HG03432 (cell line): ENCODE measurements around the gene CACNA1D.

Experiments used
- ATAC-seq: cut with Tn5 transposase; IDR thresholded peaks from one replicate; pipeline ENCODE4 v1.9.1; 2021; ENCODE audit warnings: mild to moderate bottlenecking, moderate library complexity; ENCODE audit not compliant: unreplicated experiment

Gene CACNA1D

DNA sequence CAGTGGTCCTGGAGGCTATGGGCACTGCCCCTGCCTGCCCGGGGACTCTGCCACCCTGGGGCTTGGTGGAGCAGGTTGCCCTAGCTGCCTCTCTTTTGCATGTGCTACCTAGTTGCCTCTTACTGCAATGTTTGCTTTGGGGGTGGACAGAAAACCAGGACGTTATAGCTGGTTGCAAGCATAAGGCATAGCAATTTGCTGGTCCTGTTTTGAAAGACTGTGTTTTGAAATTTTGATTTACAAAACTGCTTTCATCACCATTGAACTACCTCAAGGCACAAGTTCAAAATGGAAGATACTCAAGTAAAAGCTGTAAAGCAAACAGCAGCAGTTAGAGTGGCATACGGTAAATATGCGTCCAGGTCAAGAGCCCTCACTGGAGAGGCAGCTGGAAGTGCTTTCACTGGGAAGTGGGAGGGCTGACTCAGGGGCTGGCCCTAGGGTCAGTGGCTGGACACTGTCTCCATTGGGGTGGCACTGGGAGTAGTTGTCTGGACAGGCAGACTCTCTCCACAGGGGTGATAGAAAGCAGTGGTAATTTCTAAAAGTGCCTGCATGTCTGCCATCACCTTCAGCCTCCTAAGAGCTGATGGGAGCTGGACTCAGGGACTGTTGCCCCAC lies 213.7 kb downstream of the CACNA1D start:
- no peak for ATAC-seq

DNA sequence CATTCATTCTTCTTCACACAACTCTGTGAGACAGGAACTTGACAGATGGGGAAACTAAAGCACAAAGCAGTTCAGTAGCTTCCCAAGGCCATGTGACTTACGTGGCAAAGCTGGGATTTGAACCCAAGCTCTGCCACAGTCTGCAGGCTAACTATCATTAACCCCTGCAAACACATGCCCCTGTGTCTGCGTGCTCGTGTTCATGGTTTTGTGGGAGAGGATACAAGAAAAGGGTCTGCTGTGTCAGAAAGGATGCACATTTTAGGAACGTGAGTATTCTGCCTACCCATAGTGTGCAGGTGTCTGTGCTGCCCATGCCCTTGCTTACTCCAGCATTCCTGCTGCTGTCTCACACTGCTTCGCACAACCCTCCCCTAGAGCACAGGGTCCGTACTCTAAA lies 214.8 kb downstream of the CACNA1D start:
- ATAC-seq: no peak

DNA sequence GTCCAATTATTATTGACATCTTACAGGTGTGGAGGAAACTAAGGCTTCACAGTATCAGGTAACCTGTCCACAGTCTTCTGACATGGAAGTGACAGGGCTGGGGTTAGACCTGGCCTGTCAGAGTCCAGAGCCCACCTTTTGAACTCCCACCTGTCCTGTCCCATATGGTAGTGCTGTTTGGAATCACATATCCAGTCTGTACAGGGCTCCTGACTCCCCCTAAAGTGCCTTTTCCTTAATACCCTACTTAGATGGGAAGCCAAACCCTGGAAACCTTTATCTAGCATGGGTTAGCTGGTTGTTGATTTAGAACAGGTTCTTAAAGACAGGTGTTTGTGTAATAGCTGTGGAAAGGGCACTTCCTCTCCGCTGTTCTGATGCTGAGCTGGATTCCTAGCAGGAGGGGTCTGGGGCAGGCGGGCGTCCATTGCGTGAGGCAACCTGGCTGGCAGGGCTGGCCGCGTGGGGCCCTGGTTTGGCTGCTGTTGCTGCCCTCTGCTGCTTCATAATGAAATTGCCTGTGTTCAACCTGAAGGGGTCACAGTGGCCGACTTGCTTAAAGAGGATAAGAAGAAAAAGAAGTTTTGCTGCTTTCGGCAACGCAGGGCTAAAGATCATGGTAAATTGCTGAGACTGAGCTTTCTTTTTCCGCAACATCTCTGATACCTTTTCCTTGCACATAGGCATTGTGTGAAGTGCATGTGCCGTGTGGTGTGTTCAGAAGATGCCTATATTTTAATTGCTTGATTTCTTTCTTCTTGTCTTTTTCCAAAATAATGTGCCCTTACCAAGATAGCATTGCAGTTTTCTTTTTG lies 215.7 kb downstream of the CACNA1D start:
- peak; percentile 74 for ATAC-seq

DNA sequence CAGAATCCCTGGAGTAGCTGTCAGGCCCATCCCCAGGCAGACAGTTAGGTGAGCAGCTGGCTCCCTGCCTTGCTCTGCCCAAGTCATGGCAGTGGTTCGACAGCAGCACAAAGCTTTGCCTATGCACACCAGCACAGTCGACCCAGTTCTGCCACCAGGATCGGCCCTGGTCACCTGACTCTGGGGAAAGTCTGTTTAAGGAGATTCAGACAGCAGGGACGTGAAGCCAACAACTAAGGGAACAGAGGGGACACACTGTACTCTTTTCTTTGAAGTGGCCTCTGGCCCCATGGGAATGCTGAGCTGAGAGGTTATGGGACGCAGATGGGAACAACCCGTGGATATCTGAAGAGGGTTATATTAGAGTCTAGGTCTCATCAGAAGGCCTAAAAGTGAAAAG lies 217.0 kb downstream of the CACNA1D start:
- ATAC-seq: no peak

DNA sequence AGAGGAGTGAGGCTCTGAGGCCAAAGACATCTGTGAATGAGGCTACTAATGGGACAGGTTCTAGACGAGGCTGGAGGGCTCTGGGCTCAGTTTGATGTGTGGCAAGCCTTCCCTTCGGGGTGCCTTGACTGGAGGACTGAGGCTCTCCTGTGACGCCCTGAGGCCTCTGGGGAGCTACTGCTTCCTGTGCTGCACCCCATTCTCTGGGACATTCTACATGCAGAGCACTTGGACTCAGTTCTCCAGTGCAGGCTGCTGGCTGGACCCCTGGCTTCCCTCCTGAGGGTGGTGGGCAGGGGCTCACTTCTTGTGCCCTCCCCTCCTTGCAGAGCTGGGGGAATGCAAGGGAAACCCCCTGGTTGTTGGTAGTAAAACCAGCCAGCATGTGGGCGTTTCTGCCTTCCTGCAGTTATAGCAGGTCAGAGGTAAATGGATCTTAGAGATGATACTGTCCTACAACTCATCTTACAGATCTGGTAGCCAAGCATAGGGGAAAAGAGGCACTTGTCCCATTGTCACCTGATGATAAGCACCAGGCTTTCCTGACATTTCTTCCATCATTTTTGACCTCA lies 218.5 kb downstream of the CACNA1D start:
- peak; percentile 51 for ATAC-seq

DNA sequence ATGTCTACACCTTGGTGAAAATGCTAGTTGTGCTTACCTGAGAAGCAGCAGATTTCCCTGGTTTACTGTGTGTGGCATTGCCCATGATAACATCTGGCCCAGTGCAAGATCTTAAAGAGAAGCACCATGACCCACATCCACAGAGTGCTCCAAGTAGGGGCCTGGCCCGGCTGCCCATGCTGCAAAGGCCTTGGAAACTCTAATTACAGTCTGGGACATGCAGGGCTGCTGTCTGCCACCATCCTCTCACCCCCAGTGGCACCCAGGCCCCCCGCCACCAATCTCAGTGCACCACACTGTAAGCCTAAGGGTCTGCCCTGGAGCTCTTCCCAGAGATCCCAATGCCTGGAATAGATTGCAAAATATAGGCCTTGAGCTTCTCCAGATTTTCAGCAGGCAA lies 219.2 kb downstream of the CACNA1D start:
- ATAC-seq: no peak

DNA sequence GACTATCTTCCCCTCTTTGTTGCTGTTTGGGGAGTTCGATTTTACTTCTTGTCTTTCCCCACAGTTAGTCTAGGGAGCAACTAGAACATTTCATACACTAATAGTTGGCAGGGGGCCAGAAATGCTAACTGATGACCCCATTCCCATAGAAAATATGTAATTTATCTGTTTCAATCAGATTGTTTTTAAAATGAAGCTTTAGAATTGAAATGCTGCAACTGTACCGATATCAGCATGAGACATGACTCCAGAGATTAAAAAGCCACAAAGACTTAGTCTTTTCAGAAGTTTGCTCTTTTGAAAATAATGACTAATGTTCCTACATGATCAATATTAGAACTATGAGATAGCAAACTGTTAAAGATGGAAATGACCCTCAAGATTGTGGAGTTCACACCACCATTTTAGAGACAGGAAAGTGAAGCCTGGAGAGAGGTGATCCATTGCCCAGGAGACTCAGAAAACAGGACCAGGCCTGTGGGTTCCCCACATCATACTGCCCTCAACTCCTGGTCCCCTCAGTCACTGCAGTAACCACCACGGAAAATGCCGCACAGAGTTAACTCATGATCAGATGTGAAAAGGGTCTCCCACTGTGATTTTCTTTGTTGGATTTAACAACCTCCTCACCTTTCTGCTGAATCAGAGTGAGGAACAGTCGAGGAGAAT lies 221.5 kb downstream of the CACNA1D start:
- no peak for ATAC-seq

DNA sequence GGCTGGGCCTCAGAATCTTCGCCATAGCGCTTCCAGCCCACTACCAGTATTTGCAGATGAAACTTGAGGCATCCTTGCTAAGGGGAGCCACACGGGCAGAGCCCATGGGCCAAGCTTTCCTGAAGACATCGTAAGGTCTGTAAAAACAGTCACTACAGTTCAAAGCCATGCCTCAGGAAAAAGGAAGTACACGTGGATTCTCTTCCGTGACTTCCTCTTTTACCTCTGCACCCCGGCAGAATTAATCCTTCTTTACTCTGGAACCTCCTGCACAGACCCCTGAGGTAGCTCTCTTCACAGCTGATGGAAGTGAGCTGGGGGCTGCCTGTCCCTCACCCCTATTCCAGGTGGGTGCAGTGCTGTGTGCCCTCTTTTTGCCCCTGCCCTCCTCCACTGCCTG lies 222.6 kb downstream of the CACNA1D start:
- no peak for ATAC-seq

DNA sequence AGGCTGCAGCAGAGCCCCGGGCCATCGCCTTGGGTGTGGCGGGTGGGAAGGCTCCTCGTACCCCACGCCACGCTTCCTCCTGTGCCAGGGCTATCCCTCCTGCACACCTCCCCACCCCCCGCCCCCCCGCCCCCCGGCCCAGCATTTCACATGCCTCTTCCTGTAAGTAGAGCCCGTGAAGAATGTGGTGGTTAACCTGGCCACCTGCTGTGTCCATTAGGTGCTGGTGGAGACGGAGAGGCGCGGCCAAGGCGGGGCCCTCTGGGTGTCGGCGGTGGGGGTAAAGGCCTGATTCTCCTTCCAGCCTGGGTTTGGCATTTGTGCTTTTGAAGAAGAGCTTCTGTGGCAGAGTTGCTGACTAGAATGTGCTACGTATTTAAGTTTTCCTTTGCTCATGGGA lies 224.1 kb downstream of the CACNA1D start:
- no peak for ATAC-seq

DNA sequence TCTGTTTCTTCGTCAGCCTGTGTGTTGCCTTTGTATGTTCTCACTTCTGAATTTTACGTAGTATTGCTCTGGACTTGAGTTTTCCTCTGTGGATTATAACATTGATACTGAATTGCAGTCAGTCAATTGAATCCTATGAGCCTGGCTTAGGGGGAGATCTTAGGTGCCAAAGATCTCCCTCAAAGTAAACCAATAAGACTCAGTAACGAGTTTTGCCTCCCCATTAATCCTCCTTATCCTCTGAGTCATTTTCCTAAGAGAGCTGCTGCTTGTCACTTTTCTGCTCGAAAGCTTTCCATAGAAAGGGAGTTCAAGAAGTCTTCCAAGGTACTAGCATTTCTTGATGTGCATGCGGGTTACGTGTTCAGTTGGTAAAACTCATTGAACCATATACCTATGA lies 225.4 kb downstream of the CACNA1D start:
- ATAC-seq: no peak

DNA sequence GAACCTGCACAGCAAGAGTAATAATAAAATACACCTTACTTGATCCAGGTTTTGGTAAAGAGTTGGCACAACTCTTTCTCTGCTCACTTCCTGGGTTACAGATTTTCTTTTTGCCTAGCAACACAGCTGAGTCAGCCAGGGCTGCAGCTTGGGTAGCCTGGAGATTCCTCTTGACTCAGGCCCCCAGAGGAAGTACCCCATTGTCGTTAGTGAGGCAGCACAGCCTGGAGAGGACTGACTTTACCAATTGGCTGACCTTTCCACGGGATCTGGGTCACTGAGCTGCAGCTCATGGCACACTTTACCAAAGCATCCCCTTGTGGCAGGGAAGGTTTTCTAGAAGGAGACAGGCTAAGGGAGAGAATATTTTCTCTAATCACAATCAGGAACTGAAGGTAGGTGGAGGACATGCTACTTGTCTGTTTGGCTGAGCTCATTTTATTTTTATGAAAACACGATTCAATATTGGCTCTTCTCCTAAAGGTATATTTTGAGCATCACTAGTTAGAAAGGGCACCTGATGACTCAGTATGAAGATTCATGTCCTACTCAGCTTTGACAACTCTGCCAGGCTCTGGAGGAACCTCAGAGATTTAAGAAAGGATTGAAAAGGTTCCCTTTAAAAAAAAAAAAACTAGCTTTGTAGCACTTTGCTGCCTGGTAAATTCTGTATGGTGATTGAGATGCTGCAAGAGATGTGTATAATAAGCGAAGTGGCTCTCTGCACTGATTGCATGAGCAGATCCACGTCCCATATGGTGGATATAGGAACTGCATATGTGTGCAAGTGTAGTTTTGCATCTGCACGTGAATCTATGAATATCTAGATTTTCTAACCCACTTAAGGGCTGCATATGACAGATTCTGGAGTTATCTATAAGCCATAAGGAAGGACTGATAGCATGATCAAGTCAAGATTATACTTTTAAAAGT lies 227.0 kb downstream of the CACNA1D start:
- ATAC-seq: no peak

DNA sequence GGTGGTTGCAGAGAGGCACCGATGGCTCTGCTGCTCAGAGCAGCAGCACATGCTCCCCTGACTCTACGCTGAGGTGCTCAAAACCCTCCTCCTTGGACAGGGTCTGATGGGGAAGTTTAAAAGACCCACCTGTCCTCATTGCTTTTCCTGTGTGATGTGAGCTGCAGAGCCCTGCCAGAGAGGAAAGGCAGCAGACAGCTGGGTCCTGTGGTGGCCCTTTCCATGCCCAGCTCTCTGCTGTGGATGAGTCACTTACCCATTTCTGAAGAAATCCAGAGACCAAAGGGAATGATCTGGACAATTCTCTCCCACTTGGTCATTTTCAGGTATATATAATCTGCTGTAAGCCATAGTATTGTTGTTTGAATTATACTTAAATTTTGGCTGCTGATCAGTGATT lies 230.2 kb downstream of the CACNA1D start:
- ATAC-seq: no peak

DNA sequence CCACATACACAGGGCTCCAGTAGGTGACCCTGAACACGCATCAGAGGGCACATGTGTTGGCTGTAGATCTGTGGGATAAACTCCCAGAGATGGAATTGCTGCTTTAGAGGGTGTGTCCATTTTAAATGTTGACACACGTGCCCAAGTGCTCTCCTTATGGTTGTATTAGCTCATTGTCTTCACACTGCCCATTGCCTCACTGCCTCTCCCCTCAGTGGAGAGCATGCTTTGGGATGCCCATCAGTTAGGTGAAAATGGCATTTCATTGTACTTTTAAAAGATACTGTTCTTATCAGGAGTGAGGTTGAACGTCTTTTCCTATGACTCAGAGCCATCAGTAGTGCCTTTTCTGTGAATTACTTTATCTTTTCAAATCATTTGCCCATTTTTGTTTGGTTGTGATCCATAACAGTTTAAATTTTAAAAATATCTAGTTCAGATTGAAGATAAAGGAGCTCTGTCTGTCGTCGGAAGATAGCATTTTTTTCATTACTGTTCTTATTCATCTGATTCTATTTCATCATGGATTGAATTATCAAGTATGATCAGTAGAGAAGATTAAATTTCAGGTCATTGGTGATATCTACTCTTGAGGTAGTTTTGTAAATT lies 231.1 kb downstream of the CACNA1D start:
- ATAC-seq: no peak

DNA sequence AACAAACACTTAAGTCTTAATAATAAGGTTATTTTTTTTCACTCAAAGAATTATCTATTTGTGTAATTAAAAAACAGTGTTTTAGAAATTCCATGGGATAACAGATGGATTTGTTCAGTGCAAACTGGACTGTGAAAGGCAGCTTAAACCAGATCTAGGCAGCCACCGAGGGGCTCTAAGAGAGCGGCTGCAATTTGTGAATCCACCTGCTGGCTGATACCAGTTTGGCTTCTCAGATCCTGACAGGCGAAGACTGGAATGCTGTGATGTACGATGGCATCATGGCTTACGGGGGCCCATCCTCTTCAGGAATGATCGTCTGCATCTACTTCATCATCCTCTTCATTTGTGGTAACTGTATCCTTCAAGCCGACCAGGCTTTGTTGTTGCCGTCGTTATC lies 232.2 kb downstream of the CACNA1D start:
- ATAC-seq: no peak

DNA sequence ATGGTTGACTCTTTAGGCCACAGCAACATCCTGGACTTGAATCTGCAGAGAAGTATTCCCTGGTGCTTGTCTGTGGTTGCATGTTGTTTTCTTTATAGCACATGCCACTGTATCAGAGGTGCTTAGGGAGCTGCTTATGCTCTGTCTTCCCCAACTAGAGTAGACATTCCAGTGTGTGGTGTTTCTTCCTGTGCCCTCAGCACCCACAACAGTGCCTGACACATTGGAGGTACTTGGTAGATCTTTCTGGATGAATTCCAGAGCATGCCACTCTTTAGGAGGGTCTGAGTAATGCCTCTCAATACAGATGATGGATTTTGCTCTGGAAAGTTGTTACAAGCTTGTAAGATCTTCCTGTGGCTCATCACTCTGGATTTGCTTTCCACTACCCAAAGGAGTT lies 234.2 kb downstream of the CACNA1D start:
- ATAC-seq: no peak

DNA sequence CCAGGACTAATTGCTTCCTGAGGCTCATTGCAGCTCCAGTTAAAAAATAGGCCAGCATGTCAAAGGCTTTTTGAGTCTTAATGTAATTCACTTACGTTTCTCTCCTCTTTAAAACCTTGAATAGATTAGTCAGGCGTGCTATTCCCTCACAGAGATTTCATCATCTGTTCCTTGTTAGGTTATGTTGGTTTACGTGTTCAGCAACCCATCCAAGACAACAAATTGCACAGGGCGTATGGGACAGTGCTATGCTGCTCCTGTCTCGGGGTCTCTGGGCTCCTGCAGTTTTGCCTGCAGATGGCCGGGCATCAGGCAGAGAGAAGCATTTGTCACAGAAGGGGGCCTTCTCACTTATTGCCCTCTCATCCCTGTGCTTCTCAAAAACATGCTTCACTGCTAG lies 234.7 kb downstream of the CACNA1D start:
- ATAC-seq: no peak

DNA sequence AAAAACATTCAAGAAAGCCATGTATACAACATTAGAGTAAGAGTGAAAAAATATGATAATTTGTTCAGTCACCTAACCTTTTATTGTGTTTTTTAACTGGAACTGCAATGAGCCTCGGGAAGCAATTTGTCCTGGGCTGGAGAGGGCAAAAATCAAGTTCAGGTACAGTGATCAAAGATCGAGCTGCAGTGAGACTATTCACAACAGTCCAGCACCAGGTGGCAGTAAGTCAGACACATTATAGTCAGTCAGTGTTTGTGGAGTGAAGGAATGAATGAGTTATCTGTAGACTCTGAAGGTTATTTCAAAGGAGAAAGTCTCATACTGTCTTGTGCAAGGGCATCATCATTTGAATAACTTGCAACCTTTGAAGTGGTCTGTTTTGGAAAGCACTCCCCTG lies 235.2 kb downstream of the CACNA1D start:
- ATAC-seq: peak; percentile 69

DNA sequence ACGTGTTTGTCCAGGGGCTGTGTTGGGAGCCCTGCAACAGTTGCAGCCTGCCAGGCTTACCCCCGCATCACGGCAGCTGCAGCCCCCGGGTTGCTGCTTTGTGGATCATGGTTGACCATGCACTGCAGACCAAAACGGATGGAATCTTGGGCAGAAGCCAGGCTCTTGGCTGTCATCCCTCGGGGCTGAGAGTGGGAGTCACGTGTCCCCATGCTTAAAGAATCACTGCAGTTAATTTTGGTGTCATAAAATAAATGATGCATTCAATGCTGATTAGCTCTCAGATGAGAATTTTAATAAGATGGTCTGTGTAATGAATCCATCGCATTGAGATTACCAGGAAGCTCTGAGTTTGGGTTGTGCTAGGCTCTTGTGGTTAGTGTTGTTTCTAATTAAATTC lies 236.2 kb downstream of the CACNA1D start:
- ATAC-seq: no peak

DNA sequence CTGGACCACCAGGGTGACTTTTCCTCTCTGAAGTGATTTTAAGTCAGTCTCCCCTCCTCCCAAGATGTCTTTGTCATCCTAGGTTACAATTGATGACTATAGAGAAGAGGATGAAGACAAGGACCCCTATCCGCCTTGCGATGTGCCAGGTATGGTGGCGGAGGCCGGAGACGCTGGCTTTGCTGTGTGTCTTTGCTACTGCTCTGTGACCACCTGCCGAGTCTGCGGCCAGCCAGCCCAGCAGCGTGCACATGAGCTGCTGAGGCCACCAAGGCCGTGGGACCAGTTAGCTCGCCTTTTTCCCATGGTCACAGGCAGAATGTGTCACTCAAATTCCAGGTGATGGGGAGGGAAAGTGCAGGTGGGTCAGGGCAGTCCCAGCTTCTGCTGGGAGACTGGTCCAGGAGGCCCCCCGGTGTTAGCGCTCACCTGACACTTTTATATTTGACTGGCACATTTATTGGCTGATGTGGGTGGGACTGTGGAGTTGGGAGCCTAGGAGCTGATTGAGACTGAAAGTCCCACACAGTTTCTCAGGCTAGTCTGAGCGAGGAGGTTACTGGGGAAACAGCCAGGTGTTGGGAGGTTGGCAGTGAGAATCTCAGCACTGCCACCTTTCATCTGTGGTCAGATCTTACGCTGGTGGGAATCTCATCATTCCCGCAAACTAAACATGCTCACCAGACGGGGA lies 237.7 kb downstream of the CACNA1D start:
- peak; percentile 54 for ATAC-seq

DNA sequence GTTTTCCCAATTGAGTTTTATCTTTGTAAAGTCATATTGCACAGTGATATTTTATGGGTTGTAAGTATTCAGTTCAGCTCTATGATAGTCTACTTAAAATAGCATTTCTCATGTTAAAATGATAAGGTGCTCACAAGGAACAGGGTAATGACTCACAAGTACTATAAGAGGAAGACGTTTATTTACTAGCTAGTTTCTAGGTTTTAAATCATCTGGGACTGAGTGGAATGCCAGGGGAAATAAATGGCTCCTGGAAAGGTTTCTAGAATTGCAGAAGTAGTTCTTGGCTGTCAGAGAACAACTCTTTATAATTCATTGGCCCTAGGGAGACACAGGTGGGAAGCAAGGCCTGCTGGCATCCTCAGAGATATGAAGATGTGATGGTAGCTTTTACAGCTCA lies 239.0 kb downstream of the CACNA1D start:
- no peak for ATAC-seq
